Neutrophil (primary cell): Measurements from ENCODE around the gene ARSJ.

Experiments
- H3K27ac ChIP-seq: fragments of 200-600 bp; sonication (generic); 2 replicates; pipeline ENCODE4 v1.5.1; 2016; ENCODE audit warnings: mild to moderate bottlenecking, moderate library complexity
- H3K27me3 ChIP-seq: fragments of 200-600 bp; sonication (generic); 2 replicates; pipeline ENCODE4 v1.6.0; 2016; ENCODE audit warnings: mild to moderate bottlenecking
- H3K36me3 ChIP-seq: fragments of 200-600 bp; sonication (generic); 2 replicates; pipeline ENCODE4 v1.5.1; 2017
- H3K4me1 ChIP-seq, 2 experiments: fragments of 200-600 bp in 1 of 2; sonication (generic) in 1 of 2; 1 replicate in 1 of 2; 2 replicates in 1 of 2; pipeline versions ENCODE4 v1.5.1 to v1.6.1; 2013 to 2016; ENCODE audit warnings: low read depth in 1 of 2, low read length in 1 of 2, mild to moderate bottlenecking in 1 of 2, moderate library complexity in 1 of 2; ENCODE audit not compliant: control insufficient read depth in 1 of 2, insufficient read depth in 1 of 2
- H3K4me3 ChIP-seq, 2 experiments: fragments of 200-600 bp in 1 of 2; sonication (generic) in 1 of 2; 1 replicate in 1 of 2; 2 replicates in 1 of 2; pipeline ENCODE4 v1.5.1; 2013 to 2016; ENCODE audit warnings: low read depth in 1 of 2, low read length in 1 of 2, mild to moderate bottlenecking in 1 of 2, moderate library complexity in 1 of 2
- H3K9me3 ChIP-seq: fragments of 200-600 bp; sonication (generic); 2 replicates; pipeline ENCODE4 v1.5.1; 2016
- TF ChIP-seq, protein P1 (sequence below): fragments of 200-600 bp; sonication (generic); IDR thresholded peaks from 2 replicates; pipeline ENCODE4 v1.5.1; 2016; ENCODE audit warnings: antibody characterized with exemption

ARSJ gene

DNA sequence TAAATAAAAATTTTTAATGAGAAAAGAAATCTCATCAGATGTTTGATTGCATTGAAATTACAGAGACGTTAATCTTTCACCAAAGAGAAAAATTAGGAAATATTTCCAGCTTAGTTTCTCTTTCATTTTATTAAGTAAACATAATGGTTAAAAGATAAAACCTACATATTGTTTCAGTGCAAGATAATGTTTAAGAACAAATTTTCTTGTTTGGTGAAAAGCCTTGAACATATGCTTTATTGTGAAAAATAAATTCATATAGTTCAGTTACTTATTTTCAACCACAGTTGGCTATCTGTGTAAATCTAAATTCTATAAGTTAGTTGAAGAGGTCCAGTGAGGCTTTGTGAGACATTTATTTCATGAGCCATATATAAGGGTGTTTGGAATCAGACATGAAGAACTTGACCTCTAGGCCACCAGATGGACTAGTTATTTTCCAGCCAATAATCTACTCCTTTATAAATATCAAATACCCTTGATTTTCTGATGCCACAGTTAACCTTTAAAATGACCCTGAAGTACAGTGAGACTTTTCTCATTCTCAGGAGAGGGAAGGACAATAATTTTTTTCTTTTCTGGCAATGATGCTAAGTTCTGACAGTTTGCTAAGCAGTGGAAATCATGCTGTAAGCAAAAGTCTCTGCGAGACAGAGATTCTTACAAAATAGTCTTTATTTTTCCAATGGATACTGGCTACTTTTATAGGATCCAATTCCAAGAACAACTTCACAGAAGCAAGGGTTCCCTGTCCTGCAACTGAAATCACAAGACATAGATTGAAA, 2.5 kb downstream of the ARSJ start:
- H3K4me3 ChIP-seq = no peak overlapping the region
- no peaks in the 10 kb centered on the region for H3K36me3 ChIP-seq
- TF ChIP-seq, protein P1, sequence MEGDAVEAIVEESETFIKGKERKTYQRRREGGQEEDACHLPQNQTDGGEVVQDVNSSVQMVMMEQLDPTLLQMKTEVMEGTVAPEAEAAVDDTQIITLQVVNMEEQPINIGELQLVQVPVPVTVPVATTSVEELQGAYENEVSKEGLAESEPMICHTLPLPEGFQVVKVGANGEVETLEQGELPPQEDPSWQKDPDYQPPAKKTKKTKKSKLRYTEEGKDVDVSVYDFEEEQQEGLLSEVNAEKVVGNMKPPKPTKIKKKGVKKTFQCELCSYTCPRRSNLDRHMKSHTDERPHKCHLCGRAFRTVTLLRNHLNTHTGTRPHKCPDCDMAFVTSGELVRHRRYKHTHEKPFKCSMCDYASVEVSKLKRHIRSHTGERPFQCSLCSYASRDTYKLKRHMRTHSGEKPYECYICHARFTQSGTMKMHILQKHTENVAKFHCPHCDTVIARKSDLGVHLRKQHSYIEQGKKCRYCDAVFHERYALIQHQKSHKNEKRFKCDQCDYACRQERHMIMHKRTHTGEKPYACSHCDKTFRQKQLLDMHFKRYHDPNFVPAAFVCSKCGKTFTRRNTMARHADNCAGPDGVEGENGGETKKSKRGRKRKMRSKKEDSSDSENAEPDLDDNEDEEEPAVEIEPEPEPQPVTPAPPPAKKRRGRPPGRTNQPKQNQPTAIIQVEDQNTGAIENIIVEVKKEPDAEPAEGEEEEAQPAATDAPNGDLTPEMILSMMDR = no peak
- H3K9me3 ChIP-seq = no peaks in the 10 kb centered on the region
- no peak overlapping the region for H3K27ac ChIP-seq
- H3K4me1 ChIP-seq = no peaks in the 10 kb centered on the region
- H3K27me3 ChIP-seq = peaks cover 49% of the 10 kb centered on the region

DNA sequence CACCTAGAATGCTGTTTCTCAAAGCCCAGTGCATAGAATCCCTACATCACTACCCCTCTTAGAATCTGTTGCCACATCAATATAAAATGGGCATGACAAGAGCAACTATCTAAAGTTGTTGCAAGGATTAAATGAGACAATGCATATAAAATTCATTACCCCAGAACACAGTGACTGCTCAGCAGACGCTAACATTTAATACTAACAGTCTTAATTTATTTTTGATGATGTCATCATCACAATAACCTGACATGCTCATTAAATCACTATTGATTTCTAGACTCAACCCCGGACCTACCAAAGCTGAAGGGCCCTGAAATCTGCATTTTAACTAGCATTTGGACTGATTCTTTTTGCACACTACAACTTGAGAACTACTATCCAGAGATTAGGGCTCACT, 3.9 kb downstream of the ARSJ start:
- Histone ChIP-seq H3K4me1 (no peaks in the 10 kb centered on the region), H3K4me3 (no peak overlapping the region), H3K36me3 (no peaks in the 10 kb centered on the region), H3K27ac (no peak overlapping the region), H3K9me3 (no peaks in the 10 kb centered on the region), H3K27me3 (peaks cover 43% of the 10 kb centered on the region)
- TF ChIP-seq, protein P1 = no peak

DNA sequence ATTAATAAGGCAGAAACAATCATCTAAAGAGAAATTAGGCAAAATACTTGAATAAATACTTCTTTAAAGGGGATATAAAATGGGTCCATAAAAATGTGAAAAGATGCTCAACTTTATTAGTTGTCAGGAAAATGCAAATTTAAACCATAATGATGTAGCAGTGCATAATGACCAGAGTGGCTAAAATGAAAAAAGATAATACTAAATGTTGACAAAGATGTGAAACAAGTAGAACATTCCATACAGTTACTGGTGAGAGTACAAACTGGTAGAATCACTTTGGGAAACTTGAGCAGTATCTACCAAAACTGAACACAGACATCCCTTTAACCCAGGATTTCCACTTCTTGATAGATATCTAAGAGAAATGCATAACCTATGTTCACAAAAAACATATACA, 5.0 kb downstream of the ARSJ start:
- Histone ChIP-seq H3K9me3 (no peaks in the 10 kb centered on the region), H3K4me1 (no peaks in the 10 kb centered on the region), H3K36me3 (no peaks in the 10 kb centered on the region), H3K27ac (no peak overlapping the region), H3K4me3 (no peak overlapping the region), H3K27me3 (peaks cover 32% of the 10 kb centered on the region)
- TF ChIP-seq, protein P1 = no peak

DNA sequence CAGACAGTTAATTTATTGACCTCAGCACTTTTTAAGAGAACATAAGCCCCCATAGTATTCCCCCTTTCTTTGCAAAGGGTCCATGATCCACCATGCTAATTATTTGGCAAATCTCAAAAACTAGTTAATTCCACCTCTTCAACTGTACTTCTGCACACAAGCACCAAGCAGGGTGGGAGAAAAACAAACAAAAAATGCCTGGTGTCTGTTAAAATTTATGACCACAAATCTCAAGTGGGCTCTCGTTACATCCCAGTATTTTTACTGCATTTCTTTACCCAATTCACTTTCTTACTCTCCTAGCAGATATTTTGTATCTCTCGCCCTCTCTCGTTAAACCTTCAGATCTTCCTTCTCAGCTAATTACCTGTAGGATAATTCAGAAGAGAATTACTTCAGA, 6.1 kb downstream of the ARSJ start:
- H3K27me3 ChIP-seq = peaks cover 21% of the 10 kb centered on the region
- no peaks in the 10 kb centered on the region for H3K9me3 ChIP-seq
- H3K27ac ChIP-seq = no peak overlapping the region
- no peak overlapping the region for H3K4me3 ChIP-seq
- TF ChIP-seq, protein P1 = no peak
- H3K36me3 ChIP-seq = no peaks in the 10 kb centered on the region
- H3K4me1 ChIP-seq = no peaks in the 10 kb centered on the region

- no peaks in the 10 kb centered on the region for H3K4me1 ChIP-seq
- H3K27me3 ChIP-seq = peaks cover 15% of the 10 kb centered on the region
- H3K4me3 ChIP-seq = no peak overlapping the region
- TF ChIP-seq, protein P1 = no peak
- no peak overlapping the region for H3K27ac ChIP-seq
- no peaks in the 10 kb centered on the region for H3K36me3 ChIP-seq
- H3K9me3 ChIP-seq = no peaks in the 10 kb centered on the region
These were observed 6.7 kb downstream of the ARSJ start for GRCh38 chr4:113972781-113973180.
